Adipose tissue (tissue), 3 donors: ENCODE results near the gene VEPH1. TPM values are rescaled to one million over a fixed set of nuclear protein-coding genes. Genes with fewer than 3 reads are reported as not detected.

Experiments
- H3K27ac ChIP-seq: one replicate; pipeline ENCODE4 v1.5.1; 2013; ENCODE audit warnings: low read depth, low read length
- WGBS, 3 donors: extraction: QIAGEN DNeasy Blood & Tissue Kit; methylation state at CpG; one replicate each; pipeline ENCODE4 v1.1.7; 2013; 5-methylcytosine and 5-hydroxymethylcytosine counted together
- polyA plus RNA-seq, 3 donors: library from polyadenylated mRNA; stranded (reverse); fragments of 200-250 nt; gene quantifications; one replicate each; pipeline ENCODE4 v1.2.3, GENCODE V29; 2013
- donor health status: healthy with polysubstance abuse.
- donor health status: Bipolar disorder and iron deficiency.
- donor health status: healthy.

VEPH1 gene
- polyA plus RNA-seq, 3 donors = 1.8 to 6.4 (median 5.3) TPM

DNA sequence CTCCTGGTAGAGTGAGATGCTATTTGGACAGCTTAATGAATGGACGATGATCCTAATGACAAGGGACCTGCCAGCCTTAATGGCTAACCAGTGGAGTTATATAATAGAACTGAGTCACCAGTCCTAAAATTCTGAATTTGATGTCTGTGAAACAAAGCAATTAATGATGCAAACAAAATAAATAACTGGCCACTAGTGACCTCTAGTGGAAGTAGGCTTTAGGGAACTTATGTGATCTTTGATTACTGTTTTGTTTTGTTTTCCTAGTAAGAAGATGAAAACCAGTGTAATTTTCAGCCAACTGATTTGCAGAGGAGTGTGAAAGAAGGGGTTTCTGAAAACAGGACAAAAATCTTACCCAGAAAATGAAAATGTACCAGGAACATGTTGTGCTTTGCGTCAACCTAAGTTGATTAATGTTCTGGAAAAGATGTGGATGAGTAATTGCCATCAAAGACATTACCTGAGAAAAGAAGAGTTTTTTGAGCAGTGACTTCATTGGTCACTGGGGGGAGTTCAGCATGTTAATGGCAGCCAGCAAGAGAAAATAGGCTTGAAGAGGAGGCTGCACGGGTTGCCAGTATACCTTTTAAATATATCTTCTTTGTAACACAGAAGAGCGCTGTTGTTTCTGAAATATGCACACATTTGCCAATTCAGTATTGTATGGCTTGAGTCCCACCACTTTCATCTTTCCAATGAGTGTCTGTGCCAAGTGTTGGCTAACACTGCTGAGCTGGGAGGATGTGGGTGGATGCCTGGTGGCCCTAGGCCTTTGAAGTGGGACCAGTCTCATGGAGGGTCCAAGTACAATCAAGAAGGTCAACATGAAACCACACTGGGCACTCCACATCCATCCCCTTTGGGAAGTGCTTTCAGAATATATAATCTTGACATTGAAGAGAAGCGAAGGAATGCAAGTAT, 9.3 kb downstream of the VEPH1 start:
- no peak overlapping the region for H3K27ac ChIP-seq
- 75 to 78% (median 75%) methylated on average over 5 of the region's 5 CpGs for WGBS, 3 donors

- H3K27ac ChIP-seq = no peak overlapping the region
- 96 to 98% (median 97%) methylated on average over 2 of the region's 2 CpGs for WGBS, 3 donors
Observed at GRCh38 chr3:157491136-157491535, 12.1 kb downstream of the VEPH1 start.

DNA sequence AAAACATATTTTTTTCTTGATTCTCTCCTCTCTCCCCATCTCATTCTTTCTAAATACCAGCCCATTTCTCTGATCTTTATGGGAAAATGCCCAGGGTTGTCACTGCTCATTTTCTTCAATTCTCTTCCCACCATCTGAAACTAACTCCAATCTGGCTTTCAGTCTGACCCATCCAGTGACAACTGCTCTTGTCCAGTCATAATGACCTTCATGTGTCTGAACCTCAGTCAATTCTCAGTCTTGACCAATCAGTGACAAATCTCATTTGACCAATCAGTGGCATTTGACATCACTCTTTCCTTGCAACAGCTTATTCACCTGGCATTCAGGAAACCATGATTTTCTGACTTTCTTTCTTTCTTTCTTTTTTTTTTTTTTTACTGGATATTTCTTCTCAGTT, 15.1 kb downstream of the VEPH1 start:
- H3K27ac ChIP-seq = no peak overlapping the region

GRCh38 chr3:157487339-157487738, 15.9 kb downstream of the VEPH1 start:
- H3K27ac ChIP-seq = no peak overlapping the region
- WGBS, 3 donors = 16 to 89% (median 49%) methylated on average over 1 of the region's 1 CpG

GRCh38 chr3:157479464-157480243, 23.6 kb downstream of the VEPH1 start:
- H3K27ac ChIP-seq = no peak overlapping the region
- WGBS, 3 donors = 87 to 96% (median 90%) methylated on average over 1 of the region's 1 CpG

DNA sequence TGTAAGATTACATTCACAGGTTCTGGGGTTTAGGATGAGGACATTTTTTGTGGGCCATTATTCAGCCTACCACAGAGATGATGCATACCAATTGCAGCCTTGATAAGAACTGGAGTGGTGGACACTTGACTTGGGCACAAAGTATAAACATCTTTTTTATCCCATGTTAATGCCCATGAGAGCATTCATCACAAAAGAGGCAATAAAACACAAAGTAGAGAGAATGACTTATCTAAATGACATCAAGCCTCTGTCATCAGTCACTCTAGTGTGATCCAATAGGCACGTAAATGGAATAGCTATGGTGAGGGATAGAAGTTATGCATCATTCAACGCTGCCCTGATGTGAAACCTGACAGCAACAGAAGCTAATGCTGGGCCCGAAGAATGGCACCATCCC, 25.8 kb downstream of the VEPH1 start:
- H3K27ac ChIP-seq = no peak overlapping the region
- 85 to 96% (median 87%) methylated on average over 3 of the region's 3 CpGs for WGBS, 3 donors

DNA sequence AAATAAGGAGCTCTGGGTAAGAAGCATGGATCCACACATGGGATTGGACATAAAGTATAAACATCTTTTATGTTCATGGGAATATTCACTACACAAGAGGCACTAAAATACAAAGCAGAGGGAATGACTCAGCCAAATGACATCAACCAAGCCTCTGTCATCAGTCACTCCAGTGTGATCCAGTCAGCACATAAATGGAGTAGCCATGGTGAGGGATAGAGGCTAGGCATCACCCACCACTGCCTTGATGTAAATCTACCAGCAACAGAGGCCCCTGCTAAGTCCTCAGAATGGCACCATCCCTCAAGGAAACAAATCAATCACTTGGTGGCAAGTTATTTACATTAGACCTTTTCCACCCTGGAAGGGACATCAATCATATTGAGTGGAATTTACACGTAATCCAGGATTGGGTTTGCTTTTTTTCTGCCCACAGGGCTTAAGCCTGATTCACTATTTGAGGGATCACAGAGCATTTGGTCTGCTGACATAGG, 27.2 kb downstream of the VEPH1 start:
- 38 to 75% (median 52%) methylated on average over 1 of the region's 1 CpG for WGBS, 3 donors
- no peak overlapping the region for H3K27ac ChIP-seq

GRCh38 chr3:157472648-157473047, 30.6 kb downstream of the VEPH1 start:
- H3K27ac ChIP-seq = no peak overlapping the region
- WGBS, 3 donors = 93 to 100% (median 97%) methylated on average over 1 of the region's 1 CpG

DNA sequence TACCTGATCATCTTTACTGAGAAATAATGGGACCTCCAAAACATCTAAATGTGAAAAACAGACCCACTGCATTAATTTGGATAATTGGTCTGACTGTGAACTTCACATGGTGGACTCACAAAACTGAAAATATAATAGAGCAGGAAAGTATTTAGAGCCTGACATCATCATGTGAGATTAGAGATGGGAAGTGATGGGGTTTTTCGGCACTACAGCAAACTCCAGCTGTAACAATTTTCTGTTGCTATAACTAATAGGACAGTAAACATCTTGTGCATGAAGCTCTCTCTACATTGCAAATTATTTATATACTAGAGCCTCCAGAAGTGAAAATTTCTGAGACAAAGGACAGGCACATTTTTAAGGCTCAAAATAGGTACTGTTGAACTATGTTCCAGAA, 32.2 kb downstream of the VEPH1 start:
- H3K27ac ChIP-seq = no peak overlapping the region
- 75 to 91% (median 84%) methylated on average over 1 of the region's 1 CpG for WGBS, 3 donors

- 59 to 71% (median 67%) methylated on average over 7 of the region's 7 CpGs for WGBS, 3 donors
- no peak overlapping the region for H3K27ac ChIP-seq
Observed at GRCh38 chr3:157469561-157470294, 33.5 kb downstream of the VEPH1 start.

DNA sequence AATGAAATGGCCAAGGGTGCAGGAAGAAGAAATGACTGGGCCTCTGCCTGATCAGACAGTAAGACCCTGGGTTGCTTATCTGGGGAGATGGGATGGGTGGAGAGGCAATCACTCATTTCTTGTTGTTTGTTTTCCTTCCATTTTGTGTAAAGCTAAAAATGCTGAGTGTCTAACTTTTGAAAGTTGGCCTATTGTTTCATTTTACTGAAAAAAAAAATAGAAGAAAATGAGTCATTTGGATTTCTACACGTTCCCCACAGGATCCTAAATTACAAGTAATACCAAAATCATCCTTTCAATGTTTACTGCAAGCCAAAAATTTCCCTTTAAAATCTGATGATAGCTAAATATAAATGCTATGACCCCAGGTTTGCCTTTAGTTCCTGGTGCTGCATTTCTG, 36.0 kb downstream of the VEPH1 start:
- no peak overlapping the region for H3K27ac ChIP-seq

DNA sequence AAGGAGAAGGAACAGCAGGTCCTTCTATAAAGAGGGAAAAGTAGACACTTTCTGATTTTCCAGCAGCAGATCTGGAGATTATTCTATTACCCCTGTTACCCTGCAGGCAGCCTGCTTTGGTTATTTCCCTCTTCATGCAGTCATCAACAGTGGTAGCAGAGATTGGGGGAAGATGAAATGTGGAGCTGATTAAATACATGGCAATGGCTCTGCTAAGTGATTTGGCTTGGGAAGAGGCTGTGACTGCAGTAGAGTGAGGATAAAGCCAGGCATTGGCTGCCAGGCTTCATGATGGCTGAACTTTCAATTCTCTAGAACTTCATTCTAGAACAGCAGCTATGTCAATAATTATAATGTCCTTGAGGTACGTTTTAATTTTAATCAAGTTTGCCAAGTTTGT, 37.5 kb downstream of the VEPH1 start:
- WGBS, 3 donors = 21 to 84% (median 77%) methylated on average over 1 of the region's 1 CpG
- no peak overlapping the region for H3K27ac ChIP-seq

More for the DNA sequence above, 36.0 kb downstream of the VEPH1 start:
- WGBS, 3 donors = 28 to 68% (median 38%) methylated on average over 1 of the region's 1 CpG

- 59 to 68% (median 65%) methylated on average over 3 of the region's 3 CpGs for WGBS, 3 donors
- H3K27ac ChIP-seq = no peak overlapping the region
Observed at GRCh38 chr3:157464321-157464720, 38.9 kb downstream of the VEPH1 start.

DNA sequence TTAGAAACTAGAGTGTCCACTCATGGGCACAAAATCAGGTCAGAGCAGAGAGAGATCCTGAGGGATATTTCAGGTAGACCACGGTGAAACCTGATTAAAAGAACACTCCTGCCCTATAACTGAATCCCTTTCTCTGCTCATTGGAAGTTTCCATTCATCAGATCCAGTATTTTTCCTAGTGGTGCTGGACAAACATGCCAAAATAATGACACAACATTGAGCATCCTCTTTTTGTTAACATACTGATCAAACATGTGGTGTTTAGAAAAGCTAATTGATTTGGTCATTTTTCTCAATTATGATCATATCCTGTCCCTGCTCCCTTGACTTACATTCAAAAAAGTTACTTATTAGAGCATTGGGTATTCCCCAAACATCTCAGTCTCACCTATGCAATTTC, 39.4 kb downstream of the VEPH1 start:
- no peak overlapping the region for H3K27ac ChIP-seq
- WGBS, 3 donors = 90 to 93% (median 92%) methylated on average over 1 of the region's 1 CpG

DNA sequence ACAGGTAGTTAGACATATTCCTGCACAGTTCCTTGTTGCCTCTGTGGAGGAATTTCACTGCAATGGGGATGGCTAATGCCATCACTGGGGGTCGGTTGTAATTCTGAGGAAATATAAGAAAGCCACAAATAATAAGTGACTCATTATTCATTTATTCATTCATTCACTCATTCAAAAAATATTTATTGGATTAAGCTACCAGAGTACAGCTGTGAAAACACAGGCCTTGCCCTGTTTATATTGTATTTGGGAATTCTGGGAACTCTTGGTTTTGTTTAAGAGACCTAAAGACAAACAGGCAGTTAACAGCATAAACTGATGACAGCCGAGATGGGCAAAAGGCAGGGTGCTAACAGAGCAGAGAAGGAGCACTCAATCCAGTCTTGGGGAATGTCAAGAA, 43.0 kb downstream of the VEPH1 start:
- WGBS, 3 donors = 77 to 84% (median 80%) methylated on average over 2 of the region's 2 CpGs
- H3K27ac ChIP-seq = no peak overlapping the region

DNA sequence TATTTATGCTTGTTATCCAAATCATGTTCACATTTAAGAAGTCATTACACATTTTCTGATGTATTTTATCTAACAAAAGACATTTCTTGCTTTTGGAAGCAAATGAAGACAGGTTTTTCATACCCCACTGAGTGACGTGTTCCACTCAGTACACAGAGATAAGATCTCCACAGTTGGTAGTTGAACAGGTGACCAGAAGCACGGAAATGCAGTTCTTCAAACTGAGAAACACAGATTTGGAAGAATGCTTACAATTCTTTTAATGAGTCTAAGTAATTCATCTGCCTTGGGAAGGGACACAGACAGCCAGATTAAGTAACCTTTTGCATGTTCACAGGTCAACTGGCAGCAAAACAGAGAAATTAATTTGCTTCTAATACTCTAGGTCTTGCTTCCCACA, 43.5 kb downstream of the VEPH1 start:
- H3K27ac ChIP-seq = no peak overlapping the region
- WGBS, 3 donors = 61 to 67% (median 62%) methylated on average over 2 of the region's 2 CpGs

GRCh38 chr3:157453824-157454223, 49.4 kb downstream of the VEPH1 start:
- whole genome bisulfite sequencing, 3 donors = 56 to 67% (median 61%) methylated on average over 1 of the region's 1 CpG
- no peak overlapping the region for H3K27ac ChIP-seq

GRCh38 chr3:157452097-157452496, 51.1 kb downstream of the VEPH1 start:
- WGBS, 3 donors = 38 to 73% (median 65%) methylated on average over 3 of the region's 3 CpGs
- no peak overlapping the region for H3K27ac ChIP-seq
